ENCODE data around the gene LARGE1. TPM values are rescaled to one million over a fixed set of nuclear protein-coding genes. Genes with fewer than 3 reads are reported as not detected.

LARGE1 gene
- total and polyA plus RNA-seq, 8 donors = 4.1 to 29.3 (median 13.7) TPM

- no peak for ATAC-seq
- Histone ChIP-seq H3K27me3 (no peaks in the 10 kb centered on the region), H3K9me3 (no peaks in the 10 kb centered on the region), H3K27ac (no peak overlapping the region), H3K36me3 (no peaks in the 10 kb centered on the region), H3K4me3 (no peak overlapping the region), H3K4me1 (no peaks in the 10 kb centered on the region)
- TF ChIP-seq, protein P1, sequence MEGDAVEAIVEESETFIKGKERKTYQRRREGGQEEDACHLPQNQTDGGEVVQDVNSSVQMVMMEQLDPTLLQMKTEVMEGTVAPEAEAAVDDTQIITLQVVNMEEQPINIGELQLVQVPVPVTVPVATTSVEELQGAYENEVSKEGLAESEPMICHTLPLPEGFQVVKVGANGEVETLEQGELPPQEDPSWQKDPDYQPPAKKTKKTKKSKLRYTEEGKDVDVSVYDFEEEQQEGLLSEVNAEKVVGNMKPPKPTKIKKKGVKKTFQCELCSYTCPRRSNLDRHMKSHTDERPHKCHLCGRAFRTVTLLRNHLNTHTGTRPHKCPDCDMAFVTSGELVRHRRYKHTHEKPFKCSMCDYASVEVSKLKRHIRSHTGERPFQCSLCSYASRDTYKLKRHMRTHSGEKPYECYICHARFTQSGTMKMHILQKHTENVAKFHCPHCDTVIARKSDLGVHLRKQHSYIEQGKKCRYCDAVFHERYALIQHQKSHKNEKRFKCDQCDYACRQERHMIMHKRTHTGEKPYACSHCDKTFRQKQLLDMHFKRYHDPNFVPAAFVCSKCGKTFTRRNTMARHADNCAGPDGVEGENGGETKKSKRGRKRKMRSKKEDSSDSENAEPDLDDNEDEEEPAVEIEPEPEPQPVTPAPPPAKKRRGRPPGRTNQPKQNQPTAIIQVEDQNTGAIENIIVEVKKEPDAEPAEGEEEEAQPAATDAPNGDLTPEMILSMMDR (IDR thresholded peaks at IDR 0.05) = no peak
- WGBS, 2 donors = 90 to 98% methylated on average over 2 of the region's 2 CpGs
- no peak for DNase-seq
- no peak for FAIRE-seq
- intact Hi-C loops (cut with DNase I) = no loop called here
Measured at GRCh38 chr22:33324228-33324627, 596.0 kb downstream of the LARGE1 start.

DNA sequence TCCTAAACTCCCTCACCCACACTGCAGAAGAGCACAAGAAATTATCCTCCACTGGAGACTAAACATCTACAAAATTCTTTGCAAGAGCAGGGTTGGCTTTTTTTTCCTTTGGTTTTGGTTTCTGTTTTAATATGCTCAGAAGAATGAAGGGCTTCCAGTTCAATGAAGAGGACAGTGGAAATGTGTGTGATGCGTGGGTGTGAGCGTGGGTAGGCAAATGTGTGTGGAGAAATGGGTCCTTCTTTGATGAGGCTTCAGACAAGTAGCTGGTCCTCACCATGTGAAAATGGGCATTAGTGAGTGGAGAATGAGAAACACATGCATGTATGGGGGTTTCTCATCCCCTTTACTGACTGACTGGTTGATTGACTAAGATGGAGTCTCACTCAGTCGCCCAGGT, 598.8 kb downstream of the LARGE1 start:
- H3K4me3 ChIP-seq = no peak overlapping the region
- intact Hi-C loops (cut with DNase I) = no loop called here
- no peak for FAIRE-seq

GRCh38 chr22:33315954-33316353, 604.3 kb downstream of the LARGE1 start:
- Histone ChIP-seq H3K36me3 (no peaks in the 10 kb centered on the region), H3K9me3 (no peaks in the 10 kb centered on the region), H3K27ac (no peak overlapping the region), H3K27me3 (no peaks in the 10 kb centered on the region), H3K4me1 (no peaks in the 10 kb centered on the region), H3K4me3 (no peak overlapping the region)
- DNase-seq = no peak
- intact Hi-C loops (cut with DNase I) = no loop called here
- TF ChIP-seq, protein P1 (IDR thresholded peaks at IDR 0.05) = no peak
- 94 to 95% methylated on average over 15 of the region's 15 CpGs for WGBS, 2 donors
- ATAC-seq = no peak
- no peak for FAIRE-seq

More for the DNA sequence above, 598.8 kb downstream of the LARGE1 start:
- H3K4me1 ChIP-seq = no peaks in the 10 kb centered on the region
- no peaks in the 10 kb centered on the region for H3K9me3 ChIP-seq
- ATAC-seq (no peak), DNase-seq (no peak)
- 63 to 95% methylated on average over 3 of the region's 3 CpGs for WGBS, 2 donors
- H3K27ac ChIP-seq = no peak overlapping the region
- TF ChIP-seq, protein P1 (IDR thresholded peaks at IDR 0.05) = no peak
- H3K36me3 ChIP-seq = no peaks in the 10 kb centered on the region
- no peaks in the 10 kb centered on the region for H3K27me3 ChIP-seq

- WGBS, 2 donors = 92 to 94% methylated on average over 11 of the region's 11 CpGs
- TF ChIP-seq, protein P1 (IDR thresholded peaks at IDR 0.05) = no peak
- no peaks in the 10 kb centered on the region for H3K4me1 ChIP-seq
- H3K36me3 ChIP-seq = no peaks in the 10 kb centered on the region
- H3K27me3 ChIP-seq = no peaks in the 10 kb centered on the region
- ATAC-seq = no peak
- no peak for DNase-seq
- intact Hi-C loops (cut with DNase I) = no loop called here
- no peak overlapping the region for H3K27ac ChIP-seq
- no peak for FAIRE-seq
- no peak overlapping the region for H3K4me3 ChIP-seq
- no peaks in the 10 kb centered on the region for H3K9me3 ChIP-seq
Measured at GRCh38 chr22:33315117-33315516, 605.2 kb downstream of the LARGE1 start.

DNA sequence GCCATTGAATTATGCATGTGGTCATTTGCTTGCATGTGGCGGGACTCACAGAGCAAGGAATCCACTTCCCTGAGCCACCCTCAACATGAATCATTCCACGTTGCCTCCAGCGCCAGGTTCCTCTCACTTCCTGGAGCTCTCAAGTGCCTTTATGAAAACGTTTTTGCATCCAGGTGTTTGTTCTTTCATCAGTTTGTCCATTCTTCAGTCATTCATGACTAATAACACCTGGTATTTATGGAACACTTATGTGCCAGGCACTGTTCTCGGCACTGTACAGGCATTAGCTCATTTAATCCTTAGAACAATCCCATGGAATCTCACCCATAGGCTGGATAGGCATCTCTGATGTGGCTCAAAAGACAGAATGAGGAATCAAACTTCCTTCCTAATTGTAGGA, 606.0 kb downstream of the LARGE1 start:
- no peaks in the 10 kb centered on the region for H3K9me3 ChIP-seq
- no peak overlapping the region for H3K27ac ChIP-seq
- no peaks in the 10 kb centered on the region for H3K4me1 ChIP-seq
- no peak for FAIRE-seq
- intact Hi-C loops (cut with DNase I) = no loop called here
- DNase-seq = no peak
- H3K27me3 ChIP-seq = no peaks in the 10 kb centered on the region
- H3K36me3 ChIP-seq = no peaks in the 10 kb centered on the region
- whole genome bisulfite sequencing, 2 donors = 78 to 80% methylated on average over 5 of the region's 5 CpGs
- H3K4me3 ChIP-seq = no peak overlapping the region
- ATAC-seq = no peak
- TF ChIP-seq, protein P1 (IDR thresholded peaks at IDR 0.05) = no peak
